Stimulated activated CD4-positive, alpha-beta T cell treated with anti-CD3 and anti-CD28 coated beads, Interleukin-15, amount 100 ng/mL, for 24 hours (primary cell): ENCODE results near the gene CFAP47.

Experiments
- DNase-seq: peaks from one replicate; pipeline ENCODE4 v3.0.0-alpha.2; 2020

CFAP47 gene

GRCh38 chrX:36266155-36266554 lies 346.6 kb downstream of the CFAP47 start:
- DNase-seq: no peak

GRCh38 chrX:36310136-36310535 lies 390.6 kb downstream of the CFAP47 start:
- DNase-seq: no peak

- DNase-seq: no peak
These were observed 394.8 kb downstream of the CFAP47 start for GRCh38 chrX:36314303-36314702.

- DNase-seq: no peak
These were observed 415.0 kb downstream of the CFAP47 start for GRCh38 chrX:36334572-36334971.

- no peak for DNase-seq
These were observed 417.2 kb downstream of the CFAP47 start for GRCh38 chrX:36336751-36337150.

- DNase-seq: no peak
These were observed 424.8 kb downstream of the CFAP47 start for GRCh38 chrX:36344301-36344700.

- no peak for DNase-seq
These were observed 429.0 kb downstream of the CFAP47 start for GRCh38 chrX:36348509-36348908.

GRCh38 chrX:36357855-36358254 lies 438.3 kb downstream of the CFAP47 start:
- no peak for DNase-seq

GRCh38 chrX:36364262-36364661 lies 444.7 kb downstream of the CFAP47 start:
- DNase-seq: no peak

GRCh38 chrX:36383495-36383894 lies 464.0 kb downstream of the CFAP47 start:
- no peak for DNase-seq

- no peak for DNase-seq
These were observed 469.4 kb downstream of the CFAP47 start for GRCh38 chrX:36388901-36389300.

GRCh38 chrX:36401774-36402173 lies 482.2 kb downstream of the CFAP47 start:
- DNase-seq: no peak

GRCh38 chrX:36407836-36408235 lies 488.3 kb downstream of the CFAP47 start:
- no peak for DNase-seq

GRCh38 chrX:36414056-36414455 lies 494.5 kb downstream of the CFAP47 start:
- no peak for DNase-seq

- DNase-seq: no peak
These were observed 502.8 kb downstream of the CFAP47 start for GRCh38 chrX:36422368-36422767.

- no peak for DNase-seq
These were observed 512.3 kb downstream of the CFAP47 start for GRCh38 chrX:36431819-36432218.

- no peak for DNase-seq
These were observed 515.0 kb downstream of the CFAP47 start for GRCh38 chrX:36434522-36434921.
